Activated naive CD8-positive, alpha-beta T cell treated with anti-CD3 and anti-CD28 coated beads, Interleukin-2, amount 50 U/mL, for 24 hours (primary cell): Measurements from ENCODE around the gene GPR137.

ENCODE experiments used
- ATAC-seq: fragments of 150-1000 bp; cut with Tn5 transposase; one replicate; pipeline ENCODE4 v1.10.0; 2021
- DNase-seq: peaks from one replicate; pipeline ENCODE4 v3.0.0; 2021
- H3K27ac Mint-ChIP-seq: one replicate; pipeline ENCODE4 v1.8.0; 2021; ENCODE audit warnings: mild to moderate bottlenecking, mixed read lengths
- H3K27me3 Mint-ChIP-seq: one replicate; pipeline ENCODE4 v1.8.0; 2021; ENCODE audit warnings: mixed read lengths
- H3K36me3 Mint-ChIP-seq: one replicate; pipeline ENCODE4 v1.8.0; 2021; ENCODE audit warnings: low read depth, mixed read lengths
- H3K4me1 Mint-ChIP-seq: one replicate; pipeline ENCODE4 v1.8.0; 2021; ENCODE audit warnings: mixed read lengths
- H3K4me3 Mint-ChIP-seq: one replicate; pipeline ENCODE4 v1.8.0; 2021; ENCODE audit warnings: mild to moderate bottlenecking, moderate library complexity, mixed read lengths
- H3K9me3 Mint-ChIP-seq: one replicate; pipeline ENCODE4 v1.8.0; 2021; ENCODE audit warnings: mixed read lengths

GPR137 gene

GRCh38 chr11:64284962-64285884, at the start of gene GPR137:
GPR137 (plus strand) TSS chr11:64285848; CDS start chr11:64286525, 677 bp downstream.
- Mint-ChIP-seq H3K27ac (peak within 1 kb of the TSS; percentile 92), H3K9me3 (no peaks in the 10 kb centered on the region), H3K27me3 (peaks cover 2% of the 10 kb centered on the region), H3K4me3 (peak within 1 kb of the TSS; percentile 83), H3K36me3 (peaks cover 9% of the 10 kb centered on the region), H3K4me1 (peaks cover 17% of the 10 kb centered on the region)
- ATAC-seq (peak; percentile 55), DNase-seq (peak; percentile 95)

- Mint-ChIP-seq H3K36me3 (peaks cover 9% of the 10 kb centered on the region), H3K9me3 (no peaks in the 10 kb centered on the region), H3K27me3 (no peaks in the 10 kb centered on the region), H3K4me3 (no peak overlapping the region), H3K27ac (no peak overlapping the region), H3K4me1 (peaks cover 38% of the 10 kb centered on the region)
- DNase-seq (no peak), ATAC-seq (no peak)
These were observed 48.1 kb upstream of the GPR137 start for GRCh38 chr11:64237484-64237951.

- ATAC-seq (no peak), DNase-seq (no peak)
- Mint-ChIP-seq H3K4me1 (peaks cover 41% of the 10 kb centered on the region), H3K36me3 (peaks cover 11% of the 10 kb centered on the region), H3K27me3 (no peaks in the 10 kb centered on the region), H3K27ac (peak overlapping the region; percentile 49), H3K4me3 (no peak overlapping the region), H3K9me3 (no peaks in the 10 kb centered on the region)
These were observed 47.6 kb upstream of the GPR137 start for GRCh38 chr11:64238076-64238475.

GRCh38 chr11:64238999-64239398, 46.6 kb upstream of the GPR137 start:
- H3K4me3 Mint-ChIP-seq, result peak overlapping the region; percentile 7
- H3K4me1 Mint-ChIP-seq, result peaks cover 45% of the 10 kb centered on the region
- no peaks in the 10 kb centered on the region for H3K9me3 Mint-ChIP-seq
- peak overlapping the region; percentile 93 for H3K27ac Mint-ChIP-seq
- ATAC-seq (no peak), DNase-seq (no peak)
- no peaks in the 10 kb centered on the region for H3K27me3 Mint-ChIP-seq
- peaks cover 19% of the 10 kb centered on the region for H3K36me3 Mint-ChIP-seq

- Mint-ChIP-seq H3K4me3 (peak overlapping the region; percentile 87), H3K27ac (peak overlapping the region; percentile 93), H3K9me3 (no peaks in the 10 kb centered on the region), H3K27me3 (no peaks in the 10 kb centered on the region), H3K4me1 (peaks cover 47% of the 10 kb centered on the region), H3K36me3 (peaks cover 19% of the 10 kb centered on the region)
- ATAC-seq (no peak), DNase-seq (no peak)
These were observed 45.8 kb upstream of the GPR137 start for GRCh38 chr11:64239662-64240434.

GRCh38 chr11:64240435-64241240, 45.0 kb upstream of the GPR137 start, which contains the start of gene FKBP2:
FKBP2 (plus strand) TSS chr11:64241095; CDS start chr11:64242388, 1,293 bp downstream.
- Mint-ChIP-seq H3K27ac (peak within 1 kb of the TSS; percentile 93), H3K36me3 (peaks cover 19% of the 10 kb centered on the region), H3K4me3 (peak within 1 kb of the TSS; percentile 87), H3K4me1 (peaks cover 40% of the 10 kb centered on the region), H3K9me3 (no peaks in the 10 kb centered on the region), H3K27me3 (no peaks in the 10 kb centered on the region)
- DNase-seq, result peak; percentile 99
- peak; percentile 60 for ATAC-seq

GRCh38 chr11:64241241-64241490, 44.5 kb upstream of the GPR137 start:
- H3K4me1 Mint-ChIP-seq, result peaks cover 39% of the 10 kb centered on the region
- no peaks in the 10 kb centered on the region for H3K27me3 Mint-ChIP-seq

GRCh38 chr11:64241491-64242374, 43.9 kb upstream of the GPR137 start:
- H3K27me3 Mint-ChIP-seq, result no peaks in the 10 kb centered on the region
- H3K9me3 Mint-ChIP-seq, result no peaks in the 10 kb centered on the region
- peak overlapping the region; percentile 93 for H3K27ac Mint-ChIP-seq
- DNase-seq, result peak; percentile 48
- ATAC-seq, result peak; percentile 64
- peak overlapping the region; percentile 87 for H3K4me3 Mint-ChIP-seq
- peaks cover 21% of the 10 kb centered on the region for H3K36me3 Mint-ChIP-seq
- H3K4me1 Mint-ChIP-seq, result peaks cover 38% of the 10 kb centered on the region

More at GRCh38 chr11:64241241-64241490, 44.5 kb upstream of the GPR137 start:
- DNase-seq, result peak; percentile 100
- H3K4me3 Mint-ChIP-seq, result peak overlapping the region; percentile 87
- ATAC-seq, result peak; percentile 76
- peaks cover 21% of the 10 kb centered on the region for H3K36me3 Mint-ChIP-seq
- H3K9me3 Mint-ChIP-seq, result no peaks in the 10 kb centered on the region
- peak overlapping the region; percentile 93 for H3K27ac Mint-ChIP-seq

GRCh38 chr11:64243236-64243854, 42.3 kb upstream of the GPR137 start:
- Mint-ChIP-seq H3K27me3 (no peaks in the 10 kb centered on the region), H3K4me3 (peak overlapping the region; percentile 87), H3K36me3 (peaks cover 14% of the 10 kb centered on the region), H3K4me1 (peaks cover 45% of the 10 kb centered on the region), H3K9me3 (no peaks in the 10 kb centered on the region), H3K27ac (peak overlapping the region; percentile 86)
- ATAC-seq (no peak), DNase-seq (no peak)

GRCh38 chr11:64244107-64244506, 41.5 kb upstream of the GPR137 start:
- H3K9me3 Mint-ChIP-seq, result no peaks in the 10 kb centered on the region
- no peak for DNase-seq
- no peaks in the 10 kb centered on the region for H3K27me3 Mint-ChIP-seq
- no peak for ATAC-seq
- peaks cover 41% of the 10 kb centered on the region for H3K4me1 Mint-ChIP-seq
- peak overlapping the region; percentile 22 for H3K27ac Mint-ChIP-seq
- H3K4me3 Mint-ChIP-seq, result peak overlapping the region; percentile 87
- peaks cover 14% of the 10 kb centered on the region for H3K36me3 Mint-ChIP-seq

GRCh38 chr11:64244966-64245365, 40.7 kb upstream of the GPR137 start:
- Mint-ChIP-seq H3K4me1 (peaks cover 37% of the 10 kb centered on the region), H3K36me3 (peaks cover 14% of the 10 kb centered on the region)

GRCh38 chr11:64245401-64245796, 40.2 kb upstream of the GPR137 start:
- Mint-ChIP-seq H3K27ac (peak overlapping the region; percentile 96), H3K4me1 (peaks cover 35% of the 10 kb centered on the region), H3K27me3 (no peaks in the 10 kb centered on the region), H3K4me3 (peak overlapping the region; percentile 92), H3K36me3 (peaks cover 14% of the 10 kb centered on the region), H3K9me3 (no peaks in the 10 kb centered on the region)
- no peak for ATAC-seq
- DNase-seq, result no peak

More at GRCh38 chr11:64244966-64245365, 40.7 kb upstream of the GPR137 start:
- H3K9me3 Mint-ChIP-seq, result no peaks in the 10 kb centered on the region
- H3K4me3 Mint-ChIP-seq, result peak overlapping the region; percentile 92
- no peak for ATAC-seq
- DNase-seq, result no peak
- peak overlapping the region; percentile 96 for H3K27ac Mint-ChIP-seq
- H3K27me3 Mint-ChIP-seq, result no peaks in the 10 kb centered on the region
